H1 (cell line): ENCODE measurements around the gene GCLC. TPM values are rescaled to one million over a fixed set of nuclear protein-coding genes. Genes with fewer than 3 reads are reported as not detected.
A peak's percentile ranks its signal among the peaks of the same experiment; 100 is the strongest.

ENCODE experiments used
- CTCF ChIA-PET: fragments of 300-600 bp; sonication (Branson Sonifier 250); formaldehyde crosslinking; loops from one replicate; lab custom pipeline; 2021; ENCODE audit not compliant: partially characterized antibody; lab: Charles Lee
- POLR2A ChIA-PET: fragments of 300-600 bp; sonication (Branson Sonifier 250); formaldehyde crosslinking; loops from one replicate; lab custom pipeline; 2021; ENCODE audit warnings: inconsistent platforms; ENCODE audit not compliant: partially characterized antibody; lab: Charles Lee
- DNase-seq, 2 experiments: peaks; one replicate each; pipeline versions ENCODE4 v3.0.0 to v3.0.0-alpha.2; 2010 to 2022; ENCODE audit warnings: low spot score in 2 of 2, low read depth in 1 of 2, mixed read lengths in 1 of 2
- FAIRE-seq: peaks from 2 replicates; lab custom pipeline; 2011; peaks lifted over from hg19 to GRCh38; lab: Jason Lieb, UNC
- H2AFZ ChIP-seq: 2 replicates; pipeline ENCODE4 v1.8.1; 2012; ENCODE audit warnings: low read length, inconsistent platforms
- H2AK5ac ChIP-seq: 2 replicates; pipeline ENCODE4 v1.6.1; 2013; ENCODE audit warnings: low read depth, low read length
- H2BK120ac ChIP-seq: replicated peaks from 2 replicates; pipeline ENCODE3; 2013; ENCODE audit warnings: low read depth, low read length, inconsistent platforms
- H2BK12ac ChIP-seq: 2 replicates; pipeline ENCODE4 v1.6.1; 2013; ENCODE audit warnings: low read depth, low read length
- H2BK15ac ChIP-seq: 2 replicates; pipeline ENCODE4 v1.6.1; 2013; ENCODE audit warnings: low read length
- H2BK20ac ChIP-seq: 2 replicates; pipeline ENCODE4 v1.6.1; 2013; ENCODE audit warnings: low read length
- H2BK5ac ChIP-seq: 2 replicates; pipeline ENCODE4 v1.6.1; 2013; ENCODE audit warnings: low read depth, low read length
- H3K14ac ChIP-seq: 2 replicates; pipeline ENCODE4 v1.6.1; 2013; ENCODE audit warnings: inconsistent platforms; ENCODE audit not compliant: insufficient read length
- H3K18ac ChIP-seq: 2 replicates; pipeline ENCODE4 v1.6.1; 2013; ENCODE audit warnings: low read length; ENCODE audit errors: extremely low read depth
- H3K23ac ChIP-seq: 2 replicates; pipeline ENCODE4 v1.6.1; 2013; ENCODE audit warnings: inconsistent platforms; ENCODE audit not compliant: insufficient read length
- H3K23me2 ChIP-seq: 2 replicates; pipeline ENCODE4 v1.6.1; 2013; ENCODE audit warnings: low read depth, low read length
- H3K27ac ChIP-seq: 2 replicates; pipeline ENCODE4 v1.6.1; 2011; ENCODE audit warnings: low read depth, low read length, inconsistent platforms
- H3K27me3 ChIP-seq, 4 experiments: replicated peaks in 1 of 4; 1 replicate in 1 of 4; 2 replicates in 3 of 4; pipeline versions ENCODE4 v1.6.1 to v1.8.1; 2011 to 2013; ENCODE audit warnings: low read length in 3 of 4, mild to moderate bottlenecking in 3 of 4, inconsistent platforms in 2 of 4, mixed read lengths in 2 of 4, moderate library complexity in 1 of 4; ENCODE audit not compliant: control insufficient read depth in 3 of 4, insufficient read depth in 3 of 4; ENCODE audit errors: extremely low read depth in 1 of 4
- H3K36me3 ChIP-seq, 4 experiments: 2 replicates each; pipeline versions ENCODE4 v1.6.1 to v1.8.1; 2011 to 2013; ENCODE audit warnings: mild to moderate bottlenecking in 4 of 4, low read length in 3 of 4, moderate library complexity in 2 of 4, control low read depth in 1 of 4, inconsistent platforms in 1 of 4; ENCODE audit not compliant: insufficient read depth in 4 of 4, control insufficient read depth in 2 of 4
- H3K4ac ChIP-seq: replicated peaks from 2 replicates; pipeline ENCODE3; 2013; ENCODE audit warnings: low read length, low read depth, mixed read lengths, inconsistent platforms; ENCODE audit not compliant: insufficient read length
- H3K4me1 ChIP-seq, 4 experiments: replicated peaks in 1 of 4; 1 replicate in 1 of 4; 2 replicates in 3 of 4; pipeline versions ENCODE4 v1.6.1 to v1.8.1; 2011 to 2013; ENCODE audit warnings: low read length in 3 of 4, inconsistent platforms in 2 of 4, mixed read lengths in 1 of 4; ENCODE audit not compliant: insufficient read depth in 4 of 4, control insufficient read depth in 3 of 4
- H3K4me2 ChIP-seq, 2 experiments: 2 replicates each; pipeline versions ENCODE4 v1.6.1 to v1.8.1; 2011 to 2013; ENCODE audit warnings: low read depth in 2 of 2, low read length in 2 of 2, control low read depth in 1 of 2, inconsistent platforms in 1 of 2, mild to moderate bottlenecking in 1 of 2; ENCODE audit not compliant: insufficient read depth in 1 of 2
- H3K4me3 ChIP-seq, 4 experiments: fragments of 200-600, 300-600 bp in 1 of 4; sonication (generic), shearing (Covaris generic), sonication (Bioruptor Twin) in 1 of 4; 2 replicates each; pipeline versions ENCODE4 v1.5.1 to v1.8.1; 2011 to 2016; ENCODE audit warnings: low read length in 4 of 4, low read depth in 3 of 4, control low read depth in 2 of 4, inconsistent platforms in 2 of 4, mild to moderate bottlenecking in 2 of 4, mixed read lengths in 1 of 4, moderate library complexity in 1 of 4; ENCODE audit not compliant: insufficient read depth in 2 of 4; ENCODE audit errors: extremely low read depth in 1 of 4
- H3K56ac ChIP-seq: replicated peaks from 2 replicates; pipeline ENCODE3; 2013; ENCODE audit warnings: low read depth, mild to moderate bottlenecking, mixed read lengths, low read length, inconsistent platforms; ENCODE audit not compliant: insufficient read length
- H3K79me1 ChIP-seq: 2 replicates; pipeline ENCODE4 v1.6.1; 2013; ENCODE audit warnings: low read depth, low read length, control low read depth
- H3K79me2 ChIP-seq, 2 experiments: 2 replicates each; pipeline versions ENCODE4 v1.6.1 to v1.8.1; 2012 to 2013; ENCODE audit warnings: low read length in 2 of 2, mild to moderate bottlenecking in 2 of 2, inconsistent platforms in 1 of 2; ENCODE audit not compliant: insufficient read depth in 2 of 2, control insufficient read depth in 1 of 2
- H3K9ac ChIP-seq, 4 experiments: replicated peaks in 1 of 4; 1 replicate in 1 of 4; 2 replicates in 3 of 4; pipeline versions ENCODE4 v1.6.1 to v1.8.1; 2011 to 2013; ENCODE audit warnings: low read depth in 3 of 4, low read length in 3 of 4, control low read depth in 2 of 4, mild to moderate bottlenecking in 2 of 4, moderate library complexity in 2 of 4, inconsistent platforms in 1 of 4; ENCODE audit errors: extremely low read depth in 1 of 4
- H3K9me3 ChIP-seq, 2 experiments: 2 replicates each; pipeline versions ENCODE4 v1.6.1 to v1.8.1; 2012 to 2013; ENCODE audit warnings: mild to moderate bottlenecking in 2 of 2, moderate library complexity in 2 of 2, control low read depth in 1 of 2, inconsistent platforms in 1 of 2, low read depth in 1 of 2, low read length in 1 of 2, mixed read lengths in 1 of 2; ENCODE audit not compliant: insufficient read depth in 2 of 2
- H4K20me1 ChIP-seq, 2 experiments: replicated peaks in 1 of 2; 2 replicates each; pipeline versions ENCODE3 to v1.8.1; 2011 to 2013; ENCODE audit warnings: inconsistent platforms in 2 of 2, low read length in 2 of 2, mild to moderate bottlenecking in 1 of 2; ENCODE audit not compliant: insufficient read depth in 2 of 2, control insufficient read depth in 1 of 2
- H4K5ac ChIP-seq: 2 replicates; pipeline ENCODE4 v1.6.1; 2013; ENCODE audit warnings: low read length, low read depth, mixed read lengths, inconsistent platforms; ENCODE audit not compliant: insufficient read length
- H4K8ac ChIP-seq: 2 replicates; pipeline ENCODE4 v1.8.0; 2013; ENCODE audit warnings: mild to moderate bottlenecking, moderate library complexity, low read length, inconsistent platforms; ENCODE audit not compliant: insufficient read depth; ENCODE audit errors: extremely low read depth
- H4K91ac ChIP-seq: replicated peaks from 2 replicates; pipeline ENCODE3; 2013; ENCODE audit warnings: low read length, mixed read lengths, inconsistent platforms; ENCODE audit not compliant: insufficient read length
- BRCA1 ChIP-seq: IDR thresholded peaks from 2 replicates; pipeline ENCODE4 v1.6.1; 2012; ENCODE audit warnings: low read depth, low read length, improper control_type of control experiment
- E2F6 ChIP-seq: IDR thresholded peaks from 2 replicates; pipeline ENCODE4 v1.6.1; 2012; ENCODE audit warnings: inconsistent platforms
- KDM5A ChIP-seq: fragments of 200-600 bp; IDR thresholded peaks from 2 replicates; pipeline ENCODE4 v1.7.1; 2012; ENCODE audit warnings: mild to moderate bottlenecking, low read length, inconsistent platforms, mixed read lengths
- RXRA ChIP-seq: IDR thresholded peaks from 2 replicates; pipeline ENCODE4 v1.6.1; 2011; ENCODE audit warnings: low read depth, mild to moderate bottlenecking, low read length, moderate library complexity; ENCODE audit not compliant: insufficient read depth
- TAF7 ChIP-seq: optimal IDR thresholded peaks from 2 replicates; pipeline ENCODE3; 2011; ENCODE audit warnings: low read depth, mild to moderate bottlenecking, inconsistent platforms, low read length, moderate library complexity, borderline replicate concordance
- WGBS, 2 experiments: shearing (Covaris generic) in 1 of 2; methylation state at CpG; one replicate each; pipeline versions ENCODE4 v1.1.6 to v1.1.7; 2013 to 2015; ENCODE audit warnings: low lambda C conversion rate in 2 of 2, mixed read lengths in 2 of 2, inconsistent platforms in 1 of 2, low coverage in 1 of 2, missing lambda C conversion rate in 1 of 2; ENCODE audit not compliant: insufficient replicate concordance in 2 of 2, insufficient coverage in 1 of 2, insufficient read length in 1 of 2; ENCODE audit errors: extremely low coverage in 1 of 2, missing lambda C conversion rate in 1 of 2; 5-methylcytosine and 5-hydroxymethylcytosine counted together
- polyA plus RNA-seq, 7 experiments: library from polyadenylated mRNA; depleted of rRNA in 3 of 7; stranded (reverse) in 5 of 7; unstranded in 2 of 7; fragments of >200 nt in 5 of 7; fragments of 200-250 nt in 2 of 7; gene quantifications; 1 replicate in 5 of 7; 2 replicates in 1 of 7; 4 replicates in 1 of 7; pipeline versions ENCODE4 v1.2.1 to v1.2.3, GENCODE V29; 2011 to 2013; ENCODE audit warnings: missing spikeins in 2 of 7, mixed read lengths in 2 of 7
- total RNA-seq: library from RNA; stranded (reverse); fragmentation: NEBNext Ultra II Directional; extraction: Animal tissue kit (Norgen Biotek cat#: 25700); gene quantifications from 2 replicates; pipeline ENCODE4 v1.2.1, GENCODE V29; 2021

GCLC gene
- total and polyA plus RNA-seq, 2 of the 8 experiments (the other 6 are each of a cell fraction or from before 2014, with no cell fraction given), result 15.8 to 54.0 TPM

GRCh38 chr6:53573299-53573698 is 28.4 kb upstream of the GCLC start:
- Histone ChIP-seq H2BK5ac (no peak overlapping the region), H3K79me2 (no peaks in the 10 kb centered on the region), H2BK12ac (no peak overlapping the region), H3K18ac (no peak overlapping the region; the same call in 1 of the 2 replicates), H2AK5ac (no peak overlapping the region), H3K27ac (no peak overlapping the region), H3K9ac (no peak overlapping the region), H3K23ac (no peak overlapping the region), H3K23me2 (no peaks in the 10 kb centered on the region), H3K79me1 (no peaks in the 10 kb centered on the region), H2BK15ac (peak overlapping the region; percentile 88; the same call in 1 of the 2 replicates), H2BK120ac (no peak overlapping the region), H3K9me3 (no peaks in the 10 kb centered on the region), H3K4me3 (no peak overlapping the region), H3K56ac (no peak overlapping the region), H2BK20ac (no peak overlapping the region), H3K27me3 (no peaks in the 10 kb centered on the region), H3K36me3 (no peaks in the 10 kb centered on the region), H3K4me1 (no peaks in the 10 kb centered on the region; a peak in 1 of 7 replicates), H4K91ac (no peak overlapping the region), H3K4ac (no peak overlapping the region), H3K4me2 (no peak overlapping the region), H4K8ac (peak overlapping the region; percentile 35; the same call in 1 of the 2 replicates), H4K20me1 (no peaks in the 10 kb centered on the region), H2AFZ (peak overlapping the region; percentile 70), H4K5ac (no peak overlapping the region), H3K14ac (no peak overlapping the region)
- FAIRE-seq (no peak), DNase-seq (peak in 1 of 2 experiments; percentile 50)
- CTCF ChIA-PET, result no interaction called here
- no peak for TF ChIP-seq RXRA
- TF ChIP-seq KDM5A, result no peak
- no peak for TF ChIP-seq BRCA1
- TF ChIP-seq E2F6, result peak; percentile 49
- TF ChIP-seq TAF7, result no peak
- WGBS, 2 experiments, result 88% methylated on average over 12 of the region's 14 CpGs; no CpG with 5 or more reads in 1 of the 2 experiments
- POLR2A ChIA-PET, result no interaction called here
